OCI-LY7 (cell line): ENCODE data around the gene LIN28A.

Experiments used
- EZH2phosphoT487 ChIP-seq: fragments of 200-600 bp; sonication (generic); IDR thresholded peaks from 2 replicates; pipeline ENCODE4 v1.6.1; 2018; ENCODE audit warnings: low read depth, borderline replicate concordance, mild to moderate bottlenecking, mixed run types, antibody characterized with exemption, low read length, moderate library complexity, mixed read lengths
- TF ChIP-seq, protein P1 (sequence below): fragments of 200-600 bp; sonication (generic); conservative IDR thresholded peaks from 2 replicates; pipeline ENCODE4 v1.5.1; 2014; ENCODE audit warnings: mild to moderate bottlenecking, antibody characterized with exemption, low read length, moderate library complexity, mixed read lengths

DNA sequence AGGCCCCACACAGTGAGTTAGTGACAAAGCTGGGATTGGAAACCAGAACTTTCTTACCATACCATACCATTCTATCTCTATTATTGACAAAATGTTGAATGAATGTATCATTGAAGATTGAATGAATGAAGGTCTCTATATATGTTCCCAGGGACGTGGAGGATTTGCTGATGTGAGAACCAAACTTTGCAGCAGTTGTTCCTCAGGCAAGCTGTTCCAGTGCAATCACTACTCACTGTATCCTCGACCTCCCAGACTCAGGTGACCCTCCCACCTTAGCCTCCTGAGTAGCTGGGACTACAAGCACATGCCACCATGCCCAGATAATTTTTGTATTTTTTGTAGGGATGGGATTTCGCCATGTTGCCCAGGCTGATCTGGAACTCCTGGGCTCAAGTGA lies 11.6 kb upstream of the LIN28A start:
- TF ChIP-seq, protein P1, sequence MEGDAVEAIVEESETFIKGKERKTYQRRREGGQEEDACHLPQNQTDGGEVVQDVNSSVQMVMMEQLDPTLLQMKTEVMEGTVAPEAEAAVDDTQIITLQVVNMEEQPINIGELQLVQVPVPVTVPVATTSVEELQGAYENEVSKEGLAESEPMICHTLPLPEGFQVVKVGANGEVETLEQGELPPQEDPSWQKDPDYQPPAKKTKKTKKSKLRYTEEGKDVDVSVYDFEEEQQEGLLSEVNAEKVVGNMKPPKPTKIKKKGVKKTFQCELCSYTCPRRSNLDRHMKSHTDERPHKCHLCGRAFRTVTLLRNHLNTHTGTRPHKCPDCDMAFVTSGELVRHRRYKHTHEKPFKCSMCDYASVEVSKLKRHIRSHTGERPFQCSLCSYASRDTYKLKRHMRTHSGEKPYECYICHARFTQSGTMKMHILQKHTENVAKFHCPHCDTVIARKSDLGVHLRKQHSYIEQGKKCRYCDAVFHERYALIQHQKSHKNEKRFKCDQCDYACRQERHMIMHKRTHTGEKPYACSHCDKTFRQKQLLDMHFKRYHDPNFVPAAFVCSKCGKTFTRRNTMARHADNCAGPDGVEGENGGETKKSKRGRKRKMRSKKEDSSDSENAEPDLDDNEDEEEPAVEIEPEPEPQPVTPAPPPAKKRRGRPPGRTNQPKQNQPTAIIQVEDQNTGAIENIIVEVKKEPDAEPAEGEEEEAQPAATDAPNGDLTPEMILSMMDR: no peak
- TF ChIP-seq EZH2phosphoT487: no peak
